Measurements from ENCODE around the gene ZNRF4.

The ZNRF4 gene

GRCh38 chr19:5440299-5440698 lies 14.9 kb upstream of the ZNRF4 start:
- in situ Hi-C loops (cut with HindIII; ENCODE audit: low sequenced_read_pairs), result no loop called here

GRCh38 chr19:5443723-5444122 lies 11.5 kb upstream of the ZNRF4 start:
- in situ Hi-C loops (cut with HindIII; ENCODE audit: low sequenced_read_pairs), result no loop called here

DNA sequence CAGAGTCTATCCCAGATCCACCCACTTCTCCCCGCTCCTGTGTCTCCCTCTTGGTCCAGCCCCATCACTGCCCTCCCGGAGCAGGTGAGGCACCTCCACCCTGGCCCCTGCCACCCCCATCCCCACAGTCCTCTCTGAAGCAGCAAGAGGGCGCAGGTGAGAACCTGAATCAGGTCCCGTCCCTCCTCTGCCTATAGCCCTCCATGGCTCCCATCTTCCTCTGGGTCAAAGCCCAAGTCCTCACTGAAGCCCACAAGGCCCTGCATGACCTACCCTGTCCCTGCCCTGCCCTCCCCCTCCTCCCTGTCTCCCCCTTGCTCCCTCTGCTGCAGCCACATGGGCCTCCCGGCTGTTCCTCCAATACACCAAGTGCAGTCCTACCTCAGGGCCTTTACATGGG lies 10.8 kb upstream of the ZNRF4 start:
- in situ Hi-C loops (cut with HindIII; ENCODE audit: low sequenced_read_pairs), result no loop called here

- in situ Hi-C loops (cut with HindIII; ENCODE audit: low sequenced_read_pairs), result no loop called here
Measured at GRCh38 chr19:5445071-5445470, 10.1 kb upstream of the ZNRF4 start.

DNA sequence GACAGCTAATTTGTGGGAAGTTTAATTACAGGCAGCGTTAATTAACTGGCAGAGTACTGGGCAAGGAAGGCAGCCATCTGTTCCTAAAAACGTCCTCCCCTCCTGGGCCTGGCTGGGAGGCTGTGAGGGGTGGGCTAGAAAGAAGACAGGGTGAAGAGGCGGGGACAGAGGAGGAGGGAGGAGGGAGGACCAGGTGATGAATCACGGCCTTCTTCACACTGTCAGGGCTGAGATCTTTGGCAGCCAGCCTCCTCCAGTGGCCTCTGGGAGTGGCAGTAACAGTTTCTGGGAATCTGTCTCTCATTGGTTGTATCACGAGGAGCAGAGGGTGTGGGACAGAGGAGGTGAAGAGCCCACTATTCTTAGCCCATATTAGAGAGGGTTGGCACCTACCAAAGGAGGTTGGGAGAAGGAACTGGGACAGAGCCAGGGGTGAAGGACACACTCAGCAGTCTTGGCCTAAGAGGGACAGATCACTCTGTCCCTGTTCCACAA lies 9.6 kb upstream of the ZNRF4 start:
- in situ Hi-C loops (cut with HindIII; ENCODE audit: low sequenced_read_pairs), result no loop called here

GRCh38 chr19:5447700-5448311 lies 7.4 kb upstream of the ZNRF4 start:
- in situ Hi-C loops (cut with HindIII; ENCODE audit: low sequenced_read_pairs), result no loop called here

DNA sequence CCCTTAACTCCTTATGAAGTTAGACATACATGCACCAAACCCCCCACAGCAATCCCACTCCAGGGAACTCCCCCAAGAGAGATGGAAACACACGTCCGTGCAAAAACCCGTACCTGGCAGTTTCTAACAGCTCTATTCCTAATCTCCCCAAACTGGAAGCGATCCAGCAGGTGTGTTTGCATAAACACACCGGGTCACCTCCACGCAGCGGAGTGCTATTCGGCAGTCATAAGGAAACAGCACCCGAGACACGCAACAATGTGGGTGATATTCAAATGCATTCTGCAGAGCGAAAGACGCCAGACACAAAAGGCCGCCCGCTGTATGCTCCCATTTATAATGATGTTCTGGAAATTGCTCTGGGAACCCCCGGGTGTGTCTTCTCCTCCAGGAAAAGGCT lies 6.8 kb upstream of the ZNRF4 start:
- in situ Hi-C loops (cut with HindIII; ENCODE audit: low sequenced_read_pairs), result no loop called here

- in situ Hi-C loops (cut with HindIII; ENCODE audit: low sequenced_read_pairs), result no loop called here
Measured at GRCh38 chr19:5450482-5451126, 4.6 kb upstream of the ZNRF4 start.

DNA sequence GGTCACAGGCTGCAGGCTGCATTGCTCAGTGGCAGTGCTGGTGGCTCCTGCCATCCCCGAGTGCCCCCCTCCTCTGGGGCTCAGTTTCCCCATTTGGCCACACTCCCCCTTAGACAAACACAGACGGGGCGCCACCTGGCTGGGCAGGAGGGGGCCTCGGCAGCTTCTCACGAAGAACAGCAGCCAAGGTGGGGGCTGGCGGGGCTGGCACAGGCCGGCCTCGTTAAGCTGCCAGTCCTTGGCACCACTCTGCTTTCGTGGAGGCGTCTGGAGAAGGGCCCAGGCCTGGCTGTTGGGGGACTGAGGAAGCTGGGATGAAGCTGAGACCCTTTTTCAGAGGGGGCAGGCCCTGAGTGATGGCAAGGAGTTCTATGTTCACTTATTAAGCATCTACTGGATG lies 3.7 kb upstream of the ZNRF4 start:
- in situ Hi-C loops (cut with HindIII; ENCODE audit: low sequenced_read_pairs), result no loop called here

GRCh38 chr19:5452594-5453565 lies 2.3 kb upstream of the ZNRF4 start:
- in situ Hi-C loops (cut with HindIII; ENCODE audit: low sequenced_read_pairs), result no loop called here

GRCh38 chr19:5454743-5455142 lies 474 bp upstream of the ZNRF4 start:
- in situ Hi-C loops (cut with HindIII; ENCODE audit: low sequenced_read_pairs), result no loop called here

- in situ Hi-C loops (cut with HindIII; ENCODE audit: low sequenced_read_pairs), result no loop called here
Measured at GRCh38 chr19:5456130-5456840, 1.1 kb downstream of the ZNRF4 start.

DNA sequence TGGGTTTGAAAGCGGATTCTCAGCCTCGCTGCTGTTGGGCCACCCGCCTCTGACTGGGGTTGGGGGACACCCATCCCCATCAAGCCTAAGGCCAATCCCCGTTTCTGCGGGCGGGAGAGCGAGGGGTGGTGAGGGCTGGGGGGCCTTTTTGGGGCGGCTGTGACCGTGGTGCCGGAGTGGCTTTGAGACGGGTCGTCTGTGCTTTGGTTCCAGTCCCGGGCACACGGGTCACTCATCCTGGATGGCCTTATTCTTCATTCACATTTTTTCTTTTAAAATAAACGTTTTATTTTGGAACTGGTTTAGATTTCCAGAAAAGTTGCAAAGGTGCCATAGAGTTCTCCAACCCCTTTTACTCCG lies 1.6 kb downstream of the ZNRF4 start:
- in situ Hi-C loops (cut with HindIII; ENCODE audit: low sequenced_read_pairs), result no loop called here

- in situ Hi-C loops (cut with HindIII; ENCODE audit: low sequenced_read_pairs), result no loop called here
Measured at GRCh38 chr19:5457709-5458108, 2.5 kb downstream of the ZNRF4 start.

DNA sequence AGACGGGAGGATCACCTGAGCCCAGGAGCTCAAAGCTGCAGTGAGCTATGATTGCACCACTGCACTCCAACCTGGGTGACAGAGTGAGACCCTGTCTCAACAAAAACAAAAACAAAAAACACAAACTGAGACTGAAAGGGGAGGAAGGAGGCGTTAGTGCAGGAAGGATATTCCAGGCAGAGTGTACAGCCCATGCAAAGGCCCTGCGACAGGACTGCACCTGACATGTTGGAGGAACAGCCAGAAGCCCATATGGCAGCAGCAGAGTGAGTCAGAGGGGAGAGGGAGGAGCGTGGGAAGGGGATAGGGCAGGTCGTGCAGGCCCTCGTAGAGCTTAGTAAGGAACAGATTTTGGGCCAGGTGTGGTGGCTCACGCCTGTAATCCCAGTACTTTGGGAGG lies 3.2 kb downstream of the ZNRF4 start:
- in situ Hi-C loops (cut with HindIII; ENCODE audit: low sequenced_read_pairs), result no loop called here

DNA sequence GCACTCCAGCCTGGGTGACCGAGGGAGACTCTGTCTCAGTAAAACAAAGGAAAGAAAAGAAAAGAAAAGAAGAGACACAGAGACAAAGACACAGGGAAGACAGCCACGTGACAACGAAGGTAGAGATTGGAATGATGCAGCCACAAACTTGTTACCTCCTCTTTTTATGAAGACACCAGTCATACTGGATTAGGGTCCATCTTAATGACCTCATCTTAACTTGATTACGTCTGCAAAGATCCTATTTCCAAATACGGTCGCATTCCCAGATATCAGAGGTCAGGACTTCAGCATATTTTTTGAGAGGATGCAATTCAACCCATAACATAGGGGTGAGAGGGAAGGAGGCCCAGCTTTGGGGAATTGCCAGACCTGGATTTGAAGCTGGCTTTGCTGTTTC lies 4.1 kb downstream of the ZNRF4 start:
- in situ Hi-C loops (cut with HindIII; ENCODE audit: low sequenced_read_pairs), result no loop called here

DNA sequence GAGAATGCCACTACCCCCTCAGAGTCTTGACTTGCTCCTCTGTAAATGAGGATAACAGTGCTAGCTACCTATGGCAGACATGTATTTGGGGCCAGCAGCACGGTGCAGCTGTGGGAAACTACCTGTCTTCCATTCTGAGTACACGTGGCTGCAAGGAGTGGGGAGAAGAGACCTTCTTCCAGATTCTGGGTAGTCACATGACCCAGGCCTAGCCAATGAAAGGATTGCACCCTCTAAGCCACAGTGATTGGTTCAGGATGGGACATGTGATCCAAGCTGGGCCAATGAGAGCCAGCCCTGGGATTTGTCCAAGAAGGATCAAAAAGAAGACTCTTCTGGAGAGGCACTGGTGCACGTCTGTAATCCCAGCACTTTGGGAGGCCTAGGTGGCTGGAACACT lies 5.5 kb downstream of the ZNRF4 start:
- in situ Hi-C loops (cut with HindIII; ENCODE audit: low sequenced_read_pairs), result no loop called here

DNA sequence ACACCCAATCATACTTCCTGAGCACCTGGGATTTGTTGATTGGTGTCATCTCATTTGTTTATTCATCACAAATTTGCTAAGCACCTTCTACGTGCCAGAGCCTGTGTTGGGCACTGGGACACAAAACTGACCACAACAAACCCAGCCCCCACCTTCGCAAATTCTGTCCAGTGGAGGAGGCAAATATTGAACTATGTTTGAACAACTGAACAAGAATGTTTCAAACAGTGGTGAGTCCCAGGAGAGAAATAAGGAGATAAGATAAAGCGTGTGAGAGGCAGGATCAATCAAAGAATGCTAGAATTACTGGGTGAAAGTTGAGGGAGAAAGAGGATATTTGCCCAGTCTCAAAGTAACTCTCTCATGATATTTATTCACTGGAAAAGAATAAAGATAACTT lies 8.7 kb downstream of the ZNRF4 start:
- in situ Hi-C loops (cut with HindIII; ENCODE audit: low sequenced_read_pairs), result no loop called here

DNA sequence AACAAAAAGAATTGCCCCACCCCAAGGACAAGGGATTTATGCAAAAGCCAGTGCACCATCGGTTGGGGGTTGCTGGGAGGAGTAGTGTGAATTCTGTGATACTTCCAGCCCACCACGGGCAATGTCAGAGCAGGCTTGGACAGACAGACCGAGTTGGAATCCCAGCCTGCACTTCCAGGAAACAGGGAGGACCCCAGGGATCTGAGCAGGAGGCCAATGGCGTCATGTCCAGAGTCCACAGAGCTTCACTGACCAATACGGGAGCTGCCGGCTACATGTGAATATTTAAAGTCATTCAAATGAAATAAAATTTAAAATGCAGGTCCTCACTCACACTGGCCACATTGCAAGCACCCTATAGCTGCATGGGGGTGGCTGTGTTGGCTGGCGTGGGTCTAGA lies 10.9 kb downstream of the ZNRF4 start:
- in situ Hi-C loops (cut with HindIII; ENCODE audit: low sequenced_read_pairs), result no loop called here

DNA sequence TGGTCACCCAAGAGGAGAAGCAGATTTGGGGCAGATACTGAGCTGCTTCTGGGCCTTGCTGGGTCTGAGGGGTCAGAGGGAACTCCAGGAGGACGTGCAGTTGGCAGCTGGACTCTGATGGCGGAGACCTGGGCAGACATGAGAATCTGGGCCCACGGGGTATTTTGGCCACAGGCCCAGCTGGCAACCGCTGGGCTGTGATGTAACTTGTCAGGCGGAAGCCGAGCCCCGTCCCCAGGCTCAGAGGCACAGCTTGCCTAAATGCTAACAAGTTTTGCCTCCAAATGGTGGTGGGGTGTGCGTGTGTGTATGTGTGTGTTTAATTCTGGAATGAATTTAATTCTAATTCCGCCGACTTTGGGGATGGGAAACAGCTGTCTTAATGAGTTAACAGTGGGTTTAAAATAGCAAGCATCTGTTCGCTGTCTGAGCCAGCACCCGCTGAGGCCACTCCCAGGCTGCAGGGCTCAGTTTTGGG lies 11.6 kb downstream of the ZNRF4 start:
- in situ Hi-C loops (cut with HindIII; ENCODE audit: low sequenced_read_pairs), result no loop called here

- in situ Hi-C loops (cut with HindIII; ENCODE audit: low sequenced_read_pairs), result no loop called here
Measured at GRCh38 chr19:5470264-5470671, 15.1 kb downstream of the ZNRF4 start.
